Keratinocyte (primary cell): ENCODE measurements around the gene GCKR.

Source experiments
- CTCF ChIP-seq, 3 experiments: IDR thresholded peaks in 1 of 3; conservative IDR thresholded peaks in 1 of 3; optimal IDR thresholded peaks in 1 of 3; 2 replicates in 2 of 3; 3 replicates in 1 of 3; pipeline versions ENCODE3 to v1.5.1; 2011; ENCODE audit warnings: low read length in 3 of 3, mild to moderate bottlenecking in 3 of 3, moderate library complexity in 2 of 3, control low read depth in 1 of 3, inconsistent platforms in 1 of 3; ENCODE audit not compliant: insufficient read depth in 2 of 3; ENCODE audit errors: extremely low read depth in 1 of 3
- EZH2 ChIP-seq: IDR thresholded peaks from one replicate; pipeline ENCODE4 v1.6.1; 2012; ENCODE audit warnings: inconsistent platforms, mild to moderate bottlenecking, low read length, moderate library complexity

GRCh38 chr2:27493948-27494283, 2.7 kb upstream of the GCKR start:
- TF ChIP-seq CTCF (optimal IDR thresholded peaks at IDR 0.05 in 1 of 3, IDR thresholded peaks at IDR 0.05 in 1 of 3, conservative IDR thresholded peaks at IDR 0.05 in 1 of 3; ENCODE audit: extremely low read depth in 1 of 3, insufficient read depth in 2 of 3, low read length in 3 of 3) (no peak), EZH2 (no peak)
